Central memory CD8-positive, alpha-beta T cell (primary cell): ENCODE data around the gene ALOX5.
"Not testable (repeated sequence)": the region's sequence is repeated elsewhere in the genome, so short reads cannot be mapped to it uniquely, and the experiment has no call there.

Experiments
- ATAC-seq: fragments of 150-1000 bp; cut with Tn5 transposase; replicated peaks from 2 replicates; pipeline ENCODE4 v1.10.0; 2022; ENCODE audit warnings: mild to moderate bottlenecking, moderate FRiP score, moderate number of reproducible peaks; ENCODE audit not compliant: poor library complexity, severe bottlenecking; ENCODE audit errors: extremely low read depth
- DNase-seq, 2 donors: peaks; one replicate each; pipeline ENCODE4 v3.0.0; 2021; ENCODE audit warnings: low spot score in 2 of 2
- H3K27ac Mint-ChIP-seq: one replicate; pipeline ENCODE4 v1.8.0; 2022; ENCODE audit warnings: low read depth, mild to moderate bottlenecking, moderate library complexity, mixed read lengths
- H3K27me3 Mint-ChIP-seq: one replicate; pipeline ENCODE4 v1.8.0; 2022; ENCODE audit warnings: mixed read lengths
- H3K36me3 Mint-ChIP-seq: one replicate; pipeline ENCODE4 v1.8.0; 2022; ENCODE audit warnings: mild to moderate bottlenecking, moderate library complexity, mixed read lengths; ENCODE audit not compliant: insufficient read depth
- H3K4me1 Mint-ChIP-seq: one replicate; pipeline ENCODE4 v1.8.0; 2022; ENCODE audit warnings: mixed read lengths
- H3K4me3 Mint-ChIP-seq: one replicate; pipeline ENCODE4 v1.8.0; 2022; ENCODE audit warnings: mild to moderate bottlenecking, moderate library complexity, mixed read lengths
- H3K9me3 Mint-ChIP-seq: one replicate; pipeline ENCODE4 v1.8.0; 2022; ENCODE audit warnings: mixed read lengths

The ALOX5 gene

GRCh38 chr10:45464958-45465567, 91.0 kb downstream of the ALOX5 start:
- peaks cover 36% of the 10 kb centered on the region for H3K4me1 Mint-ChIP-seq
- no peaks in the 10 kb centered on the region for H3K9me3 Mint-ChIP-seq
- H3K36me3 Mint-ChIP-seq, result peaks cover 13% of the 10 kb centered on the region
- DNase-seq (peak; percentile 52 to 69), ATAC-seq (peak; percentile 88)
- H3K4me3 Mint-ChIP-seq, result no peak overlapping the region
- H3K27me3 Mint-ChIP-seq, result no peaks in the 10 kb centered on the region
- H3K27ac Mint-ChIP-seq, result no peak overlapping the region

GRCh38 chr10:45466784-45467183, 92.8 kb downstream of the ALOX5 start:
- no peaks in the 10 kb centered on the region for H3K27me3 Mint-ChIP-seq
- DNase-seq (no peak), ATAC-seq (no peak)
- H3K4me1 Mint-ChIP-seq, result peaks cover 44% of the 10 kb centered on the region
- H3K4me3 Mint-ChIP-seq, result no peak overlapping the region
- peaks cover 14% of the 10 kb centered on the region for H3K36me3 Mint-ChIP-seq
- H3K27ac Mint-ChIP-seq, result peak overlapping the region; percentile 41
- no peaks in the 10 kb centered on the region for H3K9me3 Mint-ChIP-seq

DNA sequence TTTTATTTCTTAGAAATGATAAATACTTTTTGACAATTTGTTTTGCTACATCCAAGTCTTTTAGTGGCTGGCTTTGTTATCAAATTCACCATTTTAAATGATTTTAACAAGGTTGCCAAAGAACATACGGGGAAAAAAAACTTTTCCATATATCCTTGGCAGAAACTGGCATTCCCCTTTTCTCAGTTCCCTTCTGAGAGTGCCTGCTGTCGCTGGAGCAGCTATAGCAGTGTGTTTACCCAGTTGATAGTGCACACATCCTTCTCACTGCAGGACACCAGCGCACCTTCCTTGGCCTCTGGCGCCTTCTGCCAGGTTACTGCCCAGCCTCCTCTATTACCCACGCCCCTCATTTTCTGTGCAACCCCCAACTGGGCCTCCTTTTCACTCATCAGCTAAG, 94.1 kb downstream of the ALOX5 start:
- no peaks in the 10 kb centered on the region for H3K27me3 Mint-ChIP-seq
- no peaks in the 10 kb centered on the region for H3K9me3 Mint-ChIP-seq
- H3K27ac Mint-ChIP-seq, result peak overlapping the region; percentile 41
- H3K4me1 Mint-ChIP-seq, result peaks cover 43% of the 10 kb centered on the region
- H3K36me3 Mint-ChIP-seq, result peaks cover 9% of the 10 kb centered on the region
- H3K4me3 Mint-ChIP-seq, result no peak overlapping the region
- ATAC-seq, result no peak
- DNase-seq, result no peak

GRCh38 chr10:45470098-45471012, 96.3 kb downstream of the ALOX5 start:
- peaks cover 41% of the 10 kb centered on the region for H3K4me1 Mint-ChIP-seq
- no peaks in the 10 kb centered on the region for H3K27me3 Mint-ChIP-seq

DNA sequence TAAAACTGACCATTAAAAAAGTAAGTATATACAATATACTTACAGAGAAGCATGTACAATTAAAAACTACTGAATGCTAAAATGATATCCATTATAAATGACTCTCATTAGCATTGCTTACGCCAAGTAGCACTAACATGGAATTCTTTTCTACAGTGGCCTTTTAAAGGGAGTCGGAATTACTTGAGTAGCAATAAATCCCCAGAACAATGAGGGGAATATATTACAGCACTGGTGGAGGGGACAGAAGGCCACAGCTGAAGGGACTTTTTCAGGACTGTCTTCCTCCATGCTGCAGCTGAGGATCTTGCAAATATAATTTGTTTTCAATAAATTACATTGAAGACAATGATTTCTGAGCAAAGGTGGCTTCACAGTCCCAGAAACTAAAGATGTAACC, 97.0 kb downstream of the ALOX5 start:
- Mint-ChIP-seq H3K27me3 (no peaks in the 10 kb centered on the region), H3K36me3 (peaks cover 4% of the 10 kb centered on the region), H3K4me1 (peaks cover 40% of the 10 kb centered on the region), H3K4me3 (no peak overlapping the region), H3K27ac (peak overlapping the region; percentile 63), H3K9me3 (no peaks in the 10 kb centered on the region)
- no peak for DNase-seq
- ATAC-seq, result no peak

More at GRCh38 chr10:45470098-45471012, 96.3 kb downstream of the ALOX5 start:
- H3K36me3 Mint-ChIP-seq, result peaks cover 4% of the 10 kb centered on the region
- peak overlapping the region; percentile 63 for H3K27ac Mint-ChIP-seq
- no peaks in the 10 kb centered on the region for H3K9me3 Mint-ChIP-seq
- no peak overlapping the region for H3K4me3 Mint-ChIP-seq
- ATAC-seq (peak; percentile 71), DNase-seq (no peak)

DNA sequence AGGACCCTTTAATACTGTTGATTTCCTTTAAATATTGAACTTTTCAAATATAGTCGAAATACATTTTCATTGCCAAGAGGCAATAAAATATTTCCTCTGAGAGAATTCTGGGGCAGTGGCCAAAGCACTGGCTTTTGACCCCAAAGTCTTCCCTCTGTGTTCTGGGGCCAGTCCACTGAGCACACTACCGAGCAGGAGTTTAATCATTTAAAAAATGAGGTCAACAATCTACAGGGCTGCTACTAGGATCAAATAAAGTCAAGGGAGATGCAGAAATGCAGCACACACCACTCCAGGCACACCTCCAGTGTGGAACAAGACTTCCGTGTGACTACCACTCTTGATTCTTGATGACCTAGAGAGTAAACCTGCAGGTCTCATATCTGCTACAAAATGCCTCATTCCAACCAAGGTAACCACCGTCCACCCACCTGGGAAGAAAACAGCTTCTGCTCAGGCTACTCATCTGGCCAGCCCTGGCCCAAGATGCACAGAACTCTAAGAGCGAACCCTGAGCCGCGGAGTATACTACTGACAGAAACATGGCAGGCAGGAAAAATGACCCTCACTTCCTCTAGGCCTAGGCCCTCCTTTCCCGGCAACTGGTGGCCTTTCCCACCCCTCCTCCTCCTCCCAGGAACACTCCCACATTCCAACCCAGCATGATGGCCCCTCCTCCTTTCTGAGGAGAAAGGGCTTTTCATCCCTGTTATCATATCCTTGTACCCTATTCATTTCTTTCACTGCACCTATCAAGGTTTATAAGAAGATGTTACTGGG, 97.7 kb downstream of the ALOX5 start:
- no peaks in the 10 kb centered on the region for H3K9me3 Mint-ChIP-seq
- DNase-seq, result no peak
- ATAC-seq, result no peak
- peaks cover 4% of the 10 kb centered on the region for H3K36me3 Mint-ChIP-seq
- no peaks in the 10 kb centered on the region for H3K27me3 Mint-ChIP-seq
- peak overlapping the region; percentile 9 for H3K27ac Mint-ChIP-seq
- H3K4me3 Mint-ChIP-seq, result no peak overlapping the region
- peaks cover 33% of the 10 kb centered on the region for H3K4me1 Mint-ChIP-seq

DNA sequence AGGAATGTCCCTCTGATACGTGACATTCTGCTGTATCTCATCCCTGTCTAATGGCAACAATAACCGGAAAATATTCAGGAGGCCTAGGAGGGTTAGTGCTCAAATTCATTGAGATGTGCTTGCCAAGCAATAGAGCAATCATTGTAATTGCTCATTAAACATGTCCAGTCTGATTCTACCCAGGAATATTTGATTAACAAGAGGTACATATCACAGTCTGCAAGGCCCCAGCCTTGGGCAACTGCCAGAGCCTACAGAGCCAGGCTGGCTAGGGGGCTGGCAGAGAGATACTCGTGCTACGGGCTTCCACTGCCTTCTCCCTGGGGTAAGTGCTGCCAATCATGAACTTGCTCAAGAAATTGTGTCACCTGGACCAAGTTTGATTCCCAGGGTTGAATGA, 99.1 kb downstream of the ALOX5 start:
- no peak for ATAC-seq
- Mint-ChIP-seq H3K27ac (no peak overlapping the region), H3K9me3 (peaks cover 6% of the 10 kb centered on the region), H3K4me1 (peaks cover 39% of the 10 kb centered on the region), H3K4me3 (no peak overlapping the region), H3K27me3 (no peaks in the 10 kb centered on the region), H3K36me3 (peaks cover 6% of the 10 kb centered on the region)
- DNase-seq, result no peak

GRCh38 chr10:45476559-45476958, 102.5 kb downstream of the ALOX5 start:
- Mint-ChIP-seq H3K4me3 (no peak overlapping the region), H3K9me3 (peaks cover 6% of the 10 kb centered on the region), H3K36me3 (peaks cover 1% of the 10 kb centered on the region), H3K4me1 (peaks cover 25% of the 10 kb centered on the region), H3K27me3 (no peaks in the 10 kb centered on the region), H3K27ac (no peak overlapping the region)
- ATAC-seq, result no peak
- DNase-seq, result no peak

DNA sequence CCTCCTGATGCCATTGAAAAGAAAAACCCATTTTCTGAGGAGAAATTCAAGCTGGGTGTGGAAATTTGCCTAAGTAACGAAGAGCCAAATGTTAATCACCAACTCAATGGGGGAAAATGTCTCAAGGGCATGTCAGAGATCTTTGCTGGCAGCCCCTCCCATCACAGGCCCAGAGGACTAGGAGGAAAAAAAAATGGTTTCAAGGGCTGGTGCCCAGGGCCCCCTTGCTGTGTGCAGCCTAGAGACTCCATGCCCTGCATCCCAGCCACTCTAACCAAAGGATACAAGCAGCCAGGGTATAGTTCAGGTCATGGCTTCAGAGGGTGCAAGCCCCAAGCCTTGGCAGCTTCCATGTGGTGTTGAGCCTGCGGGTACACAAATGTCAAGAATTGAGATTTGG, 106.3 kb downstream of the ALOX5 start:
- DNase-seq, result no peak

GRCh38 chr10:45481100-45481499, 107.1 kb downstream of the ALOX5 start:
- not testable (repeated sequence) for H3K9me3 Mint-ChIP-seq, H3K4me3 Mint-ChIP-seq, H3K27ac Mint-ChIP-seq, ATAC-seq, H3K27me3 Mint-ChIP-seq, DNase-seq
- Mint-ChIP-seq H3K4me1 (peaks cover 11% of the 10 kb centered on the region), H3K36me3 (peaks cover 10% of the 10 kb centered on the region)

More for the DNA sequence above, 106.3 kb downstream of the ALOX5 start:
- H3K27me3 Mint-ChIP-seq, result no peaks in the 10 kb centered on the region
- peaks cover 6% of the 10 kb centered on the region for H3K9me3 Mint-ChIP-seq
- H3K4me3 Mint-ChIP-seq, result no peak overlapping the region
- peaks cover 18% of the 10 kb centered on the region for H3K4me1 Mint-ChIP-seq
- no peak overlapping the region for H3K27ac Mint-ChIP-seq
- peaks cover 8% of the 10 kb centered on the region for H3K36me3 Mint-ChIP-seq
- no peak for ATAC-seq

DNA sequence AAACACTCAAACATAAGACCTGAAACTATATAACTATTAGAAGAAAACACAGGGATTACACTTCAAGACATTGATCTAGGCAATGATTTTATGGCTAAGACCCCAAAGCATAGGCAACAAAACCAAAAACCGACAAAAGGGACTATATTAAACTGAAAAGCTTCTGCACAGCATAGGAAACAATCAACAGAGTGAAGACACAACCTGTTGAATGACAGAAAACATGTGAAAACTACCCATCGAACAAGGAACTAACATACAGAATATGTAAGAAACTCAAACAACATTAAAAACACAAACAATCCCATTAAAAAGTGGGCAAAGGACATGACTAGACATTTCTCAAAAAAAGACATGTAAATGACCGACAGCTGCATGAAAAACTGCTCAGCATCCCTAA, 109.0 kb downstream of the ALOX5 start:
- Mint-ChIP-seq H3K27me3 (no peaks in the 10 kb centered on the region), H3K4me1 (peaks cover 5% of the 10 kb centered on the region), H3K4me3 (no peak overlapping the region), H3K36me3 (peaks cover 14% of the 10 kb centered on the region), H3K27ac (no peak overlapping the region), H3K9me3 (no peaks in the 10 kb centered on the region)
- no peak for ATAC-seq
- DNase-seq, result no peak

DNA sequence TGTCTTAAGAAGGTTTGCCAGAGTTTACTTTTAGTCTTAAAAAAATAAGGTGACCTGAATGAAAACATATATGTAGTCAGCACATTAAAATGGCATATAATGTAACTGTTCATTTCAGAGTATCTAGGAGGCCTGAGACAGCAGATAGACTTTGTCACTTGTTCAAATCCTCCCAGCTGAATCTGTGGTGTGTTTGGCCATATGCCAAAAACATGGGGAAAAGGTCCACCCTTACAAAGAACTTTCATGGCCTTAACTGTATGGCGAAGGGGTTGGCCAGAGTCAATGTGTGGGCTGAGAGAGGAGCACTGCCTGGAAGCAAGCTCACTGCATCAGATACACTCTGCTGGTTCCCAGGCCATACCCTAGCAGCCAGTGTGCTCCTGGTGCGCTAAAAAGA, 113.7 kb downstream of the ALOX5 start:
- H3K4me3 Mint-ChIP-seq, result no peak overlapping the region
- ATAC-seq, result no peak
- H3K36me3 Mint-ChIP-seq, result peaks cover 20% of the 10 kb centered on the region
- no peak for DNase-seq
- no peaks in the 10 kb centered on the region for H3K27me3 Mint-ChIP-seq
- H3K9me3 Mint-ChIP-seq, result no peaks in the 10 kb centered on the region
- peaks cover 10% of the 10 kb centered on the region for H3K4me1 Mint-ChIP-seq
- no peak overlapping the region for H3K27ac Mint-ChIP-seq
